Dermis lymphatic vessel endothelial cell (primary cell): ENCODE measurements around the gene GUCA2B. TPM values are rescaled to one million over a fixed set of nuclear protein-coding genes. Genes with fewer than 3 reads are reported as not detected.

Source experiments
- total RNA-seq: library from RNA; depleted of rRNA; stranded (reverse); fragments of >200 nt; gene quantifications from 2 replicates; pipeline ENCODE4 v1.2.1, GENCODE V29; 2014

The GUCA2B gene
- total RNA-seq = not detected in 2 replicates

GRCh38 chr1:42152907-42153600 is at the start of gene GUCA2B:
Gene GUCA2B (plus strand): TSS chr1:42153410. CDS start chr1:42153451, 41 bp downstream.

GRCh38 chr1:42164551-42165420 is 11.6 kb downstream of the GUCA2B start, which contains the start of gene GUCA2A:
Gene GUCA2A (minus strand): TSS chr1:42164745. CDS start chr1:42164712, 33 bp downstream.

Other genes with a start within 250 kb of the GUCA2B start
- 0.87 and 1.7 TPM in 2 replicates for gene HIVEP3, start 234.5 kb upstream of the GUCA2B start, total RNA-seq
- gene GUCA2A, start 11.3 kb downstream of the GUCA2B start, total RNA-seq = not detected in 2 replicates
- 21.0 and 21.5 TPM in 2 replicates for gene FOXJ3, start 181.8 kb downstream of the GUCA2B start, total RNA-seq
- gene RIMKLA, start 227.4 kb downstream of the GUCA2B start, total RNA-seq = under 0.01 TPM in 2 replicates